ENCODE measurements around the gene PTGFR. TPM values are rescaled to one million over a fixed set of nuclear protein-coding genes. Genes with fewer than 3 reads are reported as not detected.

The PTGFR gene
- total and polyA plus RNA-seq, 10 of the 15 experiments (the other 5 are each of a cell fraction or from before 2014, with no cell fraction given) = not detected

DNA sequence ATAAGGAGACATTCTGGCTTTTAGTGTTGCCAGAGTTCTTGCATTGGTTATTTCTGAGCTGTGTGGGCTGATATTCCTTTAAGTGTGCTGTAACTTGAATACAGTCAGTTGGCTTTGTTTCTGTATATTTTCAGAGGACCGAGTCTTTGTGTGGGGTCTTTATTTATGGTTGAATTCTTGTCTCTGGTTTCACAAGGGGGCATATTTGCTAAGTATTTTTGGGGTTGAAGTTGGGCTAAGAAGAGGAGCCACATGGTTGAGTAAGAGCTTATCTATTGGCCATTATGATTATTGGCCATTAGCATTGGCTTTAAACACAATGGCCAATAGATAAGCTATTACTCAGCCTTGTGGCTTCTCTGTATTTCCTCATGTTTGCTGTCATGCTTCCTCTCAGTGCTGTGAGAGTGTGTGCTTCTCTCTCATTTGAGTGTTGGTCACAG, 26.3 kb upstream of the PTGFR start:
- DNase-seq (ENCODE audit: low read depth, low spot score) (no peak), ATAC-seq (no peak), FAIRE-seq (no peak)
- in situ Hi-C loops (cut with MboI) (no loop called here), intact Hi-C loops (cut with micrococcal nuclease; ENCODE audit: unreplicated experiment) (no loop called here)
- no peak overlapping the region for H3K9ac ChIP-seq (ENCODE audit: control insufficient read depth, insufficient read depth, low read length)
- no peaks in the 10 kb centered on the region for H3K4me1 ChIP-seq (ENCODE audit: control insufficient read depth, insufficient read depth, low read length)
- H3K27ac ChIP-seq (ENCODE audit: control insufficient read depth, insufficient read depth) = no peak overlapping the region
- ChIA-PET CTCF (no interaction called here), SMC1A (ENCODE audit: uncharacterized antibody, unreplicated experiment) (interaction anchor here (0.6 to 1.1 kb wide), 3 partner anchors 14 to 1076 kb away, joined by 3 read pairs; no protein-coding TSS in a partner anchor), RAD21 (ENCODE audit: unreplicated experiment) (no interaction called here), POLR2A (no interaction called here)
- no peak overlapping the region for H2AFZ ChIP-seq (ENCODE audit: control insufficient read depth, low read depth, low read length)
- H3K79me2 ChIP-seq (ENCODE audit: control insufficient read depth, insufficient read depth, low read length) = no peaks in the 10 kb centered on the region
- 0% methylated on average over 1 of the region's 1 CpG for WGBS (ENCODE audit: insufficient coverage, insufficient replicate concordance, low lambda C conversion rate, missing lambda C conversion rate)
- no peak overlapping the region for H3K4me3 ChIP-seq
- H3K27me3 ChIP-seq (replicated peaks in 1 of 2; ENCODE audit: control insufficient read depth in 2 of 2, insufficient read depth in 2 of 2, low read length in 1 of 2) = no peaks in the 10 kb centered on the region
- BruUV-seq (replicated peaks) = no TSS peak
- no peaks in the 10 kb centered on the region for H3K36me3 ChIP-seq (ENCODE audit: control insufficient read depth in 2 of 2, insufficient read depth in 2 of 2, low read length in 1 of 2)
- TF ChIP-seq MYC (IDR thresholded peaks at IDR 0.05; ENCODE audit: insufficient read depth, insufficient read length, insufficient replicate concordance, low read length, severe bottlenecking) (no peak), POU2F2 (IDR thresholded peaks at IDR 0.05; ENCODE audit: borderline replicate concordance, low read depth, low read length) (no peak), RFX5 (IDR thresholded peaks at IDR 0.05; ENCODE audit: low read depth, low read length) (no peak), BRCA1 (IDR thresholded peaks at IDR 0.05; ENCODE audit: low read depth, low read length) (no peak), DPF2 (IDR thresholded peaks at IDR 0.05) (no peak), RAD21 (IDR thresholded peaks at IDR 0.05; ENCODE audit: insufficient read depth, low read depth, low read length) (no peak), HDAC6 (IDR thresholded peaks at IDR 0.05; ENCODE audit: unreplicated experiment) (no peak), GABPA (IDR thresholded peaks at IDR 0.05; ENCODE audit: low read depth) (no peak), NFYA (IDR thresholded peaks at IDR 0.05; ENCODE audit: borderline replicate concordance, low read depth, low read length) (no peak), ZNF384 (IDR thresholded peaks at IDR 0.05; ENCODE audit: borderline replicate concordance, low read depth, low read length) (no peak)
- H4K20me1 ChIP-seq (ENCODE audit: control insufficient read depth, insufficient read depth) = no peaks in the 10 kb centered on the region
- H3K4me2 ChIP-seq (ENCODE audit: control insufficient read depth, insufficient read depth) = no peak overlapping the region
- no peaks in the 10 kb centered on the region for H3K9me3 ChIP-seq (replicated peaks; ENCODE audit: control insufficient read depth, insufficient read depth, low read length)
